Neutrophil (primary cell): ENCODE results near the gene SLC9A4.

Source experiments
- H3K27ac ChIP-seq: fragments of 200-600 bp; sonication (generic); 2 replicates; pipeline ENCODE4 v1.5.1; 2016; ENCODE audit warnings: mild to moderate bottlenecking, moderate library complexity
- H3K27me3 ChIP-seq: fragments of 200-600 bp; sonication (generic); 2 replicates; pipeline ENCODE4 v1.6.0; 2016; ENCODE audit warnings: mild to moderate bottlenecking
- H3K36me3 ChIP-seq: fragments of 200-600 bp; sonication (generic); 2 replicates; pipeline ENCODE4 v1.5.1; 2017
- H3K4me1 ChIP-seq, 2 experiments: fragments of 200-600 bp in 1 of 2; sonication (generic) in 1 of 2; 1 replicate in 1 of 2; 2 replicates in 1 of 2; pipeline versions ENCODE4 v1.5.1 to v1.6.1; 2013 to 2016; ENCODE audit warnings: low read depth in 1 of 2, low read length in 1 of 2, mild to moderate bottlenecking in 1 of 2, moderate library complexity in 1 of 2; ENCODE audit not compliant: control insufficient read depth in 1 of 2, insufficient read depth in 1 of 2
- H3K4me3 ChIP-seq, 2 experiments: fragments of 200-600 bp in 1 of 2; sonication (generic) in 1 of 2; 1 replicate in 1 of 2; 2 replicates in 1 of 2; pipeline ENCODE4 v1.5.1; 2013 to 2016; ENCODE audit warnings: low read depth in 1 of 2, low read length in 1 of 2, mild to moderate bottlenecking in 1 of 2, moderate library complexity in 1 of 2
- H3K9me3 ChIP-seq: fragments of 200-600 bp; sonication (generic); 2 replicates; pipeline ENCODE4 v1.5.1; 2016
- TF ChIP-seq, protein P1 (sequence below): fragments of 200-600 bp; sonication (generic); IDR thresholded peaks from 2 replicates; pipeline ENCODE4 v1.5.1; 2016; ENCODE audit warnings: antibody characterized with exemption

SLC9A4 gene

DNA sequence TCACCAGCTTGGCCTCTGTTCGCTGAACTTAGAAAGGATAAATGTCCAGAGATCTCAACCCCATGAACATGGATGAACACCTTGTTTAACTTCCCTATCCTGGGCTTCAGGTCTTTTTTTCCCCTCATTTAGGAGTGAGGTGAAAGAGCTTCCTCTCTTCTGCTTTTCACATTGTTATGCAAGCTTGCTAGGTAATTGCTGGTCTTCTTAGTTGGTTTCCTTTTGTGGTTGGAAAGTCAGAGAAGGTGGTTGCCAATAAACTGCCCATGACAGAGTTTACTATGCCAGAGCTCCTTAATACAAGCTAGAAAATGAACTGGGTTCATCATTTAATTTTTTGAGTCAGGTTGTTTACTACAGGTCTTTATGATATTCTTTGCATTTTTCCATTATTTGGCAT is 16.6 kb downstream of the SLC9A4 start:
- Histone ChIP-seq H3K9me3 (no peaks in the 10 kb centered on the region), H3K27me3 (no peaks in the 10 kb centered on the region), H3K36me3 (no peaks in the 10 kb centered on the region), H3K4me1 (peaks cover 53 to 57% of the 10 kb centered on the region in 2 experiments), H3K27ac (peak overlapping the region; percentile 84), H3K4me3 (peak overlapping the region in 1 of 2 experiments; percentile 9)
- TF ChIP-seq, protein P1, sequence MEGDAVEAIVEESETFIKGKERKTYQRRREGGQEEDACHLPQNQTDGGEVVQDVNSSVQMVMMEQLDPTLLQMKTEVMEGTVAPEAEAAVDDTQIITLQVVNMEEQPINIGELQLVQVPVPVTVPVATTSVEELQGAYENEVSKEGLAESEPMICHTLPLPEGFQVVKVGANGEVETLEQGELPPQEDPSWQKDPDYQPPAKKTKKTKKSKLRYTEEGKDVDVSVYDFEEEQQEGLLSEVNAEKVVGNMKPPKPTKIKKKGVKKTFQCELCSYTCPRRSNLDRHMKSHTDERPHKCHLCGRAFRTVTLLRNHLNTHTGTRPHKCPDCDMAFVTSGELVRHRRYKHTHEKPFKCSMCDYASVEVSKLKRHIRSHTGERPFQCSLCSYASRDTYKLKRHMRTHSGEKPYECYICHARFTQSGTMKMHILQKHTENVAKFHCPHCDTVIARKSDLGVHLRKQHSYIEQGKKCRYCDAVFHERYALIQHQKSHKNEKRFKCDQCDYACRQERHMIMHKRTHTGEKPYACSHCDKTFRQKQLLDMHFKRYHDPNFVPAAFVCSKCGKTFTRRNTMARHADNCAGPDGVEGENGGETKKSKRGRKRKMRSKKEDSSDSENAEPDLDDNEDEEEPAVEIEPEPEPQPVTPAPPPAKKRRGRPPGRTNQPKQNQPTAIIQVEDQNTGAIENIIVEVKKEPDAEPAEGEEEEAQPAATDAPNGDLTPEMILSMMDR: no peak

DNA sequence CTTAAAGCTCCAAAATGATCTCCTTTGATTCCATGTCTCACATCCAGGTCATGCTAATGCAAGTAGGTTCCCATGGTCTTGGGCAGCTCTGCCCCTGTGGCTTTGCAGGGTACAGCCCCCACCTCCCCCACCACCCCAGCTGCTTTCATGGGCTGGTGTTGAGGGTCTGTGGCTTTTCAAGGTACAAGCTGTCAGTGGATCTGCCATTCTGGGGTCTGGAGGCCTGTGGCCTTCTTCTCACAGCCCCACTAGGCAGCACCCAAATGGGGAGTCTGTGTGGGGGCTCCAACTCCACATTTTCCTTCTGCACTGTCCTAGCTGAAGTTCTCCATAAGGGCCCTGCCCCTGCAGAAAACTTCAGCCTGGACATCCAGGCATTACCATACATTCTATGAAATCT is 19.0 kb downstream of the SLC9A4 start:
- TF ChIP-seq, protein P1: no peak
- H3K4me3 ChIP-seq: no peak overlapping the region
- H3K27me3 ChIP-seq: no peaks in the 10 kb centered on the region
- no peaks in the 10 kb centered on the region for H3K9me3 ChIP-seq
- H3K36me3 ChIP-seq: no peaks in the 10 kb centered on the region
- H3K4me1 ChIP-seq: peaks cover 41 to 47% of the 10 kb centered on the region in 2 experiments
- no peak overlapping the region for H3K27ac ChIP-seq

DNA sequence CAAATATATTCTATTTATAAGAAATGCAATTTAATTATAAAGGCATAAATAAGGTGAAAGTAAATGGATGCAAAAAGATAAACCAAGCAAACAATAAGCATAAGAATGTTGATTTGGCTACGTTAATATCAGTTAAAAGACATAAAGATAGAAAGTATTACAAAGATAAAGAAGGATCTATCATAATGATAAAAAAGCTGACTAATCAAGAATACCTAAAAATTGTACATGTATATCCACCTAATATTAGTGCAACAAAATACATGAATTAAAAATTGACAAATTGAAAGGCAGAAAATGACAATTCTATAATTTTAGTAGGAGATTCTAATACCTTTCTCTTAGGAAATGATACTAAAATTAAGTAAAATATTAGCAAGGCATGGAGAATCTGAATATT is 21.5 kb downstream of the SLC9A4 start:
- Histone ChIP-seq H3K36me3 (no peaks in the 10 kb centered on the region), H3K4me1 (peaks cover 16 to 21% of the 10 kb centered on the region in 2 experiments), H3K27me3 (no peaks in the 10 kb centered on the region), H3K4me3 (no peak overlapping the region), H3K27ac (no peak overlapping the region), H3K9me3 (no peaks in the 10 kb centered on the region)
- TF ChIP-seq, protein P1: no peak

DNA sequence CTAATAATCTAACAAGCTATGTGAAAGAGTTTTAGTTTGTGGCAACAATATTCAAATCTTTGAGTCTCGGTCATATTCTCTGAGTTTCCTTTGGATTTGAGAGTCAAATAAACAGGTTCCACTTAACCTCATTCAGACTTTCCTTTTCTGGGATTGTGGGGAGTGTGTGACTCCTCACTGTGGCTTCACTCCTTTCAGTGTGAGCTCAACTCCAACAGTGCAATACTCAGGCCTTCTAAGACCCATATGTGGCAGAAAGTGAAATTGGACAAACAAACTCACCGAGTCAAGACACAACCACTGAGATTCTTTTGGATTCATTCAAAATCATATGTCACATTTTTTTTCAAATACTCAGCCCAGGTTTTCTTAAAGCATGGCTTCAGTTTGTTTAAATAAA is 25.4 kb downstream of the SLC9A4 start:
- H3K9me3 ChIP-seq: no peaks in the 10 kb centered on the region
- H3K4me1 ChIP-seq: no peaks in the 10 kb centered on the region
- no peaks in the 10 kb centered on the region for H3K36me3 ChIP-seq
- H3K27me3 ChIP-seq: no peaks in the 10 kb centered on the region
- no peak overlapping the region for H3K4me3 ChIP-seq
- TF ChIP-seq, protein P1: no peak
- H3K27ac ChIP-seq: no peak overlapping the region

DNA sequence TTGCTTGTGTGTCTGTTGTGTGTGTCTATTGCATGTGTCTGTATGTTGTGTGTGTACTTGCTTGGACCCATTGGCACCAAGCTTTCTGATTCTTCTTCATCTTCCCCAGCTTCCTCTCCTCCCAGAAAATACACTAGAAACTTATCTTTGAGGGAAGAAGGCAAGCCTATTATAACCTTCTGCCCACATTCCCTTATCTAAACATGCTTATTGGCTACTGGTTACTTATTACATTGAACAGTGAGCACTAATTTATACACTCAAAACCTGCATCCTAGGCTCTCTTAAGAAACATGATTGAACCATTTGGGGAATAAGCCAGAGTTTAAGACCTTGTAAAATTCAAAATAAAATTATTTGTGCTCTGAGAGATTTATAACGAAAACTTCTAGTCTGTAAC is 26.5 kb downstream of the SLC9A4 start:
- H3K4me1 ChIP-seq: no peaks in the 10 kb centered on the region
- no peak overlapping the region for H3K4me3 ChIP-seq
- no peaks in the 10 kb centered on the region for H3K9me3 ChIP-seq
- no peaks in the 10 kb centered on the region for H3K36me3 ChIP-seq
- no peaks in the 10 kb centered on the region for H3K27me3 ChIP-seq
- no peak overlapping the region for H3K27ac ChIP-seq
- TF ChIP-seq, protein P1: no peak

DNA sequence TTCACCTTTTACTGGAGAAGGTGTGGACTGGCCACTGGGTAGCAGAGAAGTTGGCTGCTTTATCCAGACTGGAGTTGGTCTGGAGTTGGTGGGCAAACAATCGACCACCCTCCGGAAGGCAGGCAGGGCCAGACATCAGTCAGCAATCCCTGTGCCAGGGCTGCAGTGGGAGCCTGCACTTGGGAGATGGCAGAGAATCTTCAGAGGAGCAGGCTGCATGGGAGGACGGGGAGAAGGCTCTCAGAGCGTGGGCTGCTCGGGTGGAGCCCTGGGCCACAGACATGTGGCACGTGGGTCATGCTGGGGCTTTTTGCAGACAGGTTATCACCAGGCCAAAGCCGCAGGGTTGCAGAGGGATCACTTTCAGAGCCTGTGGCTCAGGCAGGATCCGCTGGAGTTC is 29.6 kb downstream of the SLC9A4 start:
- Histone ChIP-seq H3K27ac (no peak overlapping the region), H3K36me3 (no peaks in the 10 kb centered on the region), H3K27me3 (no peaks in the 10 kb centered on the region), H3K4me3 (no peak overlapping the region), H3K4me1 (no peaks in the 10 kb centered on the region), H3K9me3 (no peaks in the 10 kb centered on the region)
- TF ChIP-seq, protein P1: no peak
